Measurements from ENCODE around the gene SAMM50. TPM values are rescaled to one million over a fixed set of nuclear protein-coding genes. Genes with fewer than 3 reads are reported as not detected.

SAMM50 gene
- total RNA-seq, 1 experiment from 2014 or later = 40.8 TPM

DNA sequence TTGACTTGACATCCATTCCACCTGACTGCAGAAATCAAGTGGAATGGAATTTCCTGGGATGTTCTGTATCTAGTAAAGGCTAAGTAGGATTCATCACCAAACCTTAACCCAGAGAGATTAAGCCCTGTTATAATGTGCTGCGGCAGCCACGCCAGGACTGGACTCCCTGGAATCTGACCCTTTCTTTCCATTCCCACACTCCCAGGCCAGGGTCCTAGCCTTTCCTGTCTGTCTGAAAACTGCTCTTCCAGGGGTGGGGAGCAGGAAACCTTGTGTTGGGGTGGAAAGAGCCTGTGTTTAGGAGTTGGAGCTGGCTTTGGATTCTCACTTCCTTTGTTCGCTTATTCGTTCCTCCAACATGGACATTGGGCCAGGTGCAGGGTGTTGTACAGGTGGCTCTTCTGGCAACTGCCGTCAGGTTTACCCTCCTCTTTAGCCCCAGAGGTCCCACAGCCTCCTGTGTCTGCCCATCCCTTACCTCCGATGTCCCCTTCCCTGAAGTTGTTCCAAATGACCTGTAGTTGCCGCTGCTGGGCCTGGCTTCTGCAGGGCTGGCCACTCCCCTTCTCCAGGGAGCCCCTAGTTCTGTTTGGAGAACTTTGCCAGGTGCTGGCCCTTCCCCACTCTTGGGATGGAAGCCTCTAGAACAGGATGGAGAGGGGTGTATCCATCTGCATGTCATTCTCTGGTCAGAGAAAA, 48.3 kb downstream of the SAMM50 start:
- Histone ChIP-seq H3K9me3 (ENCODE audit: control insufficient read depth in 1 of 2, insufficient read depth in 1 of 2, low read depth in 1 of 2, low read length in 2 of 2) (no peaks in the 10 kb centered on the region), H3K9ac (ENCODE audit: low read length) (no peak overlapping the region), H2AFZ (ENCODE audit: low read depth, low read length, poor library complexity, severe bottlenecking) (no peak overlapping the region), H3K79me2 (ENCODE audit: insufficient read depth, low read length) (no peaks in the 10 kb centered on the region), H3K36me3 (ENCODE audit: control insufficient read depth in 1 of 2, insufficient read depth in 2 of 2, low read length in 2 of 2) (no peaks in the 10 kb centered on the region), H4K20me1 (ENCODE audit: insufficient read depth) (no peaks in the 10 kb centered on the region), H3K4me1 (ENCODE audit: control insufficient read depth in 1 of 2, insufficient read depth in 2 of 2, low read length in 2 of 2) (no peaks in the 10 kb centered on the region), H3K4me2 (ENCODE audit: low read length) (no peak overlapping the region), H3K4me3 (replicated peaks in 1 of 2; ENCODE audit: low read depth in 1 of 2, low read length in 2 of 2) (no peak overlapping the region), H3K27me3 (ENCODE audit: insufficient read depth, low read length) (no peaks in the 10 kb centered on the region), H3K27ac (ENCODE audit: low read depth, low read length) (no peak overlapping the region), H3K9me2 (ENCODE audit: insufficient read depth) (no peaks in the 10 kb centered on the region)
- ATAC-seq = peak; percentile 95
- CTCF ChIA-PET = interaction anchor here (1.0 to 2.1 kb wide), 3 partner anchors 10 to 622 kb away, joined by 4 to 7 read pairs (median 4); no protein-coding TSS in a partner anchor
- POLR2A ChIA-PET = no interaction called here
- intact Hi-C loops (cut with micrococcal nuclease) = no loop called here
- TF ChIP-seq, protein P1, sequence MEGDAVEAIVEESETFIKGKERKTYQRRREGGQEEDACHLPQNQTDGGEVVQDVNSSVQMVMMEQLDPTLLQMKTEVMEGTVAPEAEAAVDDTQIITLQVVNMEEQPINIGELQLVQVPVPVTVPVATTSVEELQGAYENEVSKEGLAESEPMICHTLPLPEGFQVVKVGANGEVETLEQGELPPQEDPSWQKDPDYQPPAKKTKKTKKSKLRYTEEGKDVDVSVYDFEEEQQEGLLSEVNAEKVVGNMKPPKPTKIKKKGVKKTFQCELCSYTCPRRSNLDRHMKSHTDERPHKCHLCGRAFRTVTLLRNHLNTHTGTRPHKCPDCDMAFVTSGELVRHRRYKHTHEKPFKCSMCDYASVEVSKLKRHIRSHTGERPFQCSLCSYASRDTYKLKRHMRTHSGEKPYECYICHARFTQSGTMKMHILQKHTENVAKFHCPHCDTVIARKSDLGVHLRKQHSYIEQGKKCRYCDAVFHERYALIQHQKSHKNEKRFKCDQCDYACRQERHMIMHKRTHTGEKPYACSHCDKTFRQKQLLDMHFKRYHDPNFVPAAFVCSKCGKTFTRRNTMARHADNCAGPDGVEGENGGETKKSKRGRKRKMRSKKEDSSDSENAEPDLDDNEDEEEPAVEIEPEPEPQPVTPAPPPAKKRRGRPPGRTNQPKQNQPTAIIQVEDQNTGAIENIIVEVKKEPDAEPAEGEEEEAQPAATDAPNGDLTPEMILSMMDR (IDR thresholded peaks at IDR 0.05 in 2 of 3, conservative IDR thresholded peaks at IDR 0.05 in 1 of 3; ENCODE audit: borderline replicate concordance in 1 of 3, insufficient read depth in 1 of 3, low read depth in 2 of 3, low read length in 2 of 3) = peak; percentile 26 to 52 (median 49); a peak in 5 of 6 replicates
- TF ChIP-seq, protein P2, sequence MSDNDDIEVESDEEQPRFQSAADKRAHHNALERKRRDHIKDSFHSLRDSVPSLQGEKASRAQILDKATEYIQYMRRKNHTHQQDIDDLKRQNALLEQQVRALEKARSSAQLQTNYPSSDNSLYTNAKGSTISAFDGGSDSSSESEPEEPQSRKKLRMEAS (IDR thresholded peaks at IDR 0.05) = no peak
- TF ChIP-seq RAD21 (IDR thresholded peaks at IDR 0.05; ENCODE audit: low read depth) = peak; percentile 42; the same call in 1 of the 2 replicates
- no peak for TF ChIP-seq ZFX (IDR thresholded peaks at IDR 0.05)
- no peak for TF ChIP-seq ZNF274 (IDR thresholded peaks at IDR 0.05; ENCODE audit: low read depth, low read length)
- TF ChIP-seq FOSL1 (IDR thresholded peaks at IDR 0.05; ENCODE audit: low read depth) = no peak
- no peak for TF ChIP-seq SRF (IDR thresholded peaks at IDR 0.05; ENCODE audit: low read depth)
- no peak for TF ChIP-seq SP1 (IDR thresholded peaks at IDR 0.05; ENCODE audit: low read depth)
- TF ChIP-seq, protein P3, sequence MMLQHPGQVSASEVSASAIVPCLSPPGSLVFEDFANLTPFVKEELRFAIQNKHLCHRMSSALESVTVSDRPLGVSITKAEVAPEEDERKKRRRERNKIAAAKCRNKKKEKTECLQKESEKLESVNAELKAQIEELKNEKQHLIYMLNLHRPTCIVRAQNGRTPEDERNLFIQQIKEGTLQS (IDR thresholded peaks at IDR 0.05) = no peak
- TF ChIP-seq EZH2 (IDR thresholded peaks at IDR 0.05) = no peak
- TF ChIP-seq SIN3A (IDR thresholded peaks at IDR 0.05; ENCODE audit: low read depth) = no peak
- TF ChIP-seq POLR2AphosphoS5 (IDR thresholded peaks at IDR 0.05; ENCODE audit: low read depth, low read length) = no peak
- no peak for TF ChIP-seq EZH2phosphoT487 (IDR thresholded peaks at IDR 0.05; ENCODE audit: borderline replicate concordance)
- no peak for TF ChIP-seq EGR1 (IDR thresholded peaks at IDR 0.05; ENCODE audit: low read depth)
- peak; percentile 7 for DNase-seq (ENCODE audit: low read depth, low spot score)
- BruUV-seq (replicated peaks) = no TSS peak
- RAD21 ChIA-PET (ENCODE audit: low non-redundant PET in 1 of 2, low total read pairs in 2 of 2, uncharacterized antibody in 2 of 2, unreplicated experiment in 2 of 2) = no interaction called here
